ENCODE data around the gene ZFYVE19. TPM values are rescaled to one million over a fixed set of nuclear protein-coding genes. Genes with fewer than 3 reads are reported as not detected.

Gene ZFYVE19
- total and polyA plus RNA-seq, 2 of the 13 experiments (the other 11 are each of a cell fraction or from before 2014, with no cell fraction given), result 23.3 to 44.0 TPM

DNA sequence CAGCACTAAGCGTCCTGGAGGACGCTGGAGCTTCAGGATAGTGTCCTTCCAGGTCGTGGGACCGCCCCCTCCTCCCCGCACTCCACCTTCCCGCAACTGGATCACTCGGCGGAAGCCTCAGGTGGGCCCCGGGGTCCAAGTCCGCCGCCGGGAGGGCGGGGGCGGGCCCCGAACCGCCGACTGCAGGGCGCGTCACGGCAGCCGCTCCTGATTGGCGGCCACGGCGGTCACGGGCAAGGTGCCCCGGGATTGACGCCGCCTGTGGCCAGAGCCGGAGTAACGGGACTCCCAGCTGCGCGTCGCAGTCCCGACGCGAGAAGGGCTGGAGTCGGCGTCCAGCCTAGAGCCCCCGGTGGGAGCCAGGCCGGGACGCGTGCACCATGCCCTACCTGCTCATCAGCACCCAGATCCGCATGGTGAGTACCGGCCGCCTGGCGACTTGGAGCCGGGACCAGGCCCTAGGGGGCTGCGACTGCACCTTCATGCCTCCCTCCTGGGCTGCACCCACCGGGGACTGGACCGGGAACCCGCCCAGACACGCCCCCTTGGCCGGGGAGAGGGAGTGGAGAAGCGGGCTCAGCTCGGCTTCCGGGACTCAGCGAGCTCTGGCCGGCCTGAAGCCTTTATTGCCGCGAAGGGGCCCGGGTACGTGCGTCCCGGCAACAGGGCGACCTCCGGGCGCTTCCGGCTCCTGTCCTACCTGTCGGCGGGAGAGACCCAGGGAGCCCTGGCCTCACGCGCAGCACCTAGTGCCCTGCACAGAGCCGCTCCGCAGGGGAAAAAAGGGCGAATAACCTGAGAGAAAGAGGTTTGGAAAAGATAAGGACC is 42.9 kb upstream of the ZFYVE19 start, which contains the start of gene GCHFR (continued):
- TF ChIP-seq, protein P1, sequence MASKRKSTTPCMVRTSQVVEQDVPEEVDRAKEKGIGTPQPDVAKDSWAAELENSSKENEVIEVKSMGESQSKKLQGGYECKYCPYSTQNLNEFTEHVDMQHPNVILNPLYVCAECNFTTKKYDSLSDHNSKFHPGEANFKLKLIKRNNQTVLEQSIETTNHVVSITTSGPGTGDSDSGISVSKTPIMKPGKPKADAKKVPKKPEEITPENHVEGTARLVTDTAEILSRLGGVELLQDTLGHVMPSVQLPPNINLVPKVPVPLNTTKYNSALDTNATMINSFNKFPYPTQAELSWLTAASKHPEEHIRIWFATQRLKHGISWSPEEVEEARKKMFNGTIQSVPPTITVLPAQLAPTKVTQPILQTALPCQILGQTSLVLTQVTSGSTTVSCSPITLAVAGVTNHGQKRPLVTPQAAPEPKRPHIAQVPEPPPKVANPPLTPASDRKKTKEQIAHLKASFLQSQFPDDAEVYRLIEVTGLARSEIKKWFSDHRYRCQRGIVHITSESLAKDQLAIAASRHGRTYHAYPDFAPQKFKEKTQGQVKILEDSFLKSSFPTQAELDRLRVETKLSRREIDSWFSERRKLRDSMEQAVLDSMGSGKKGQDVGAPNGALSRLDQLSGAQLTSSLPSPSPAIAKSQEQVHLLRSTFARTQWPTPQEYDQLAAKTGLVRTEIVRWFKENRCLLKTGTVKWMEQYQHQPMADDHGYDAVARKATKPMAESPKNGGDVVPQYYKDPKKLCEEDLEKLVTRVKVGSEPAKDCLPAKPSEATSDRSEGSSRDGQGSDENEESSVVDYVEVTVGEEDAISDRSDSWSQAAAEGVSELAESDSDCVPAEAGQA (IDR thresholded peaks at IDR 0.05; ENCODE audit: low read depth), result no peak
- TF ChIP-seq, protein P1 (CRISPR knock-in tag; IDR thresholded peaks at IDR 0.05; ENCODE audit: borderline replicate concordance), result no peak
- no peak for TF ChIP-seq TCF12 (IDR thresholded peaks at IDR 0.05)
- TF ChIP-seq TCF12 (CRISPR knock-in tag; IDR thresholded peaks at IDR 0.05), result no peak
- TF ChIP-seq ZNF7 (CRISPR knock-in tag; IDR thresholded peaks at IDR 0.05), result no peak
- no peak for TF ChIP-seq ZNF282 (IDR thresholded peaks at IDR 0.05; ENCODE audit: partially characterized antibody)
- TF ChIP-seq PLRG1 (conservative IDR thresholded peaks at IDR 0.05), result no peak
- peak; percentile 52; the same call in 1 of the 2 replicates for TF ChIP-seq SP5 (CRISPR knock-in tag; IDR thresholded peaks at IDR 0.05; ENCODE audit: borderline replicate concordance, low read depth)
- TF ChIP-seq FOXJ3 (CRISPR knock-in tag; IDR thresholded peaks at IDR 0.05; ENCODE audit: borderline replicate concordance), result peak; percentile 46; the same call in 1 of the 2 replicates
- peak; percentile 84 for TF ChIP-seq ZNF724P (CRISPR knock-in tag; IDR thresholded peaks at IDR 0.05; ENCODE audit: borderline replicate concordance)
- no peak for TF ChIP-seq CC2D1A (CRISPR knock-in tag; IDR thresholded peaks at IDR 0.05)
- peak; percentile 89 for TF ChIP-seq ZFX (CRISPR knock-in tag; IDR thresholded peaks at IDR 0.05; ENCODE audit: low read depth)
- TF ChIP-seq SMARCC2 (IDR thresholded peaks at IDR 0.05), result no peak
- 0 out of 2 replicates have a peak, but pooled peaks have one; percentile 47 for TF ChIP-seq JUND (CRISPR knock-in tag; IDR thresholded peaks at IDR 0.05)
- TF ChIP-seq, protein P2, sequence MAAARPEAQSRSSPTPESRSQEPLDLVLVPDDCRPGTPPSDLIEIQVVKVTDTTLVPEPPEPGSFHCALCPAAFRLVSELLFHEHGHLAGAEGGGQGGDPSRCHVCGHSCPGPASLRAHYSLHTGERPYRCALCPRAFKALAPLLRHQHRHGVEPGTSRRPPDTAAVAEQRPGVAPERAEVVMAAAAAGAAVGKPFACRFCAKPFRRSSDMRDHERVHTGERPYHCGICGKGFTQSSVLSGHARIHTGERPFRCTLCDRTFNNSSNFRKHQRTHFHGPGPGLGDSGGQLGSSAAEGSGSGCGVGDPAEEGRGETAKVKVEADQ (CRISPR knock-in tag; IDR thresholded peaks at IDR 0.05; ENCODE audit: borderline replicate concordance), result no peak; the same call in 1 of the 2 replicates
- TF ChIP-seq SMARCE1 (IDR thresholded peaks at IDR 0.05; ENCODE audit: borderline replicate concordance), result no peak
- no peak for TF ChIP-seq NR3C1 (CRISPR knock-in tag; IDR thresholded peaks at IDR 0.05)
- TF ChIP-seq, protein P3, sequence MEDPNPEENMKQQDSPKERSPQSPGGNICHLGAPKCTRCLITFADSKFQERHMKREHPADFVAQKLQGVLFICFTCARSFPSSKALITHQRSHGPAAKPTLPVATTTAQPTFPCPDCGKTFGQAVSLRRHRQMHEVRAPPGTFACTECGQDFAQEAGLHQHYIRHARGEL (CRISPR knock-in tag; IDR thresholded peaks at IDR 0.05), result no peak; the same call in 1 of the 2 replicates
- TF ChIP-seq, protein P4, sequence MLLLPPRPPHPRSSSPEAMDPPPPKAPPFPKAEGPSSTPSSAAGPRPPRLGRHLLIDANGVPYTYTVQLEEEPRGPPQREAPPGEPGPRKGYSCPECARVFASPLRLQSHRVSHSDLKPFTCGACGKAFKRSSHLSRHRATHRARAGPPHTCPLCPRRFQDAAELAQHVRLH (CRISPR knock-in tag; IDR thresholded peaks at IDR 0.05; ENCODE audit: borderline replicate concordance, low read depth), result no peak; the same call in 1 of the 2 replicates
- 0 out of 2 replicates have a peak, but pooled peaks have one; percentile 51 for TF ChIP-seq MTA3 (CRISPR knock-in tag; IDR thresholded peaks at IDR 0.05)

Data from HepG2 (cell line).